GM19023 (cell line): ENCODE data around the gene DIPK1A.

ENCODE experiments used
- ATAC-seq: cut with Tn5 transposase; IDR thresholded peaks from one replicate; pipeline ENCODE4 v1.9.1; 2021; ENCODE audit warnings: mild to moderate bottlenecking, moderate library complexity; ENCODE audit not compliant: unreplicated experiment

DIPK1A gene

GRCh38 chr1:92843429-92844352 lies 117.6 kb downstream of the DIPK1A start:
- ATAC-seq, result no peak

- no peak for ATAC-seq
These were observed 118.2 kb downstream of the DIPK1A start for GRCh38 chr1:92843046-92843423.

DNA sequence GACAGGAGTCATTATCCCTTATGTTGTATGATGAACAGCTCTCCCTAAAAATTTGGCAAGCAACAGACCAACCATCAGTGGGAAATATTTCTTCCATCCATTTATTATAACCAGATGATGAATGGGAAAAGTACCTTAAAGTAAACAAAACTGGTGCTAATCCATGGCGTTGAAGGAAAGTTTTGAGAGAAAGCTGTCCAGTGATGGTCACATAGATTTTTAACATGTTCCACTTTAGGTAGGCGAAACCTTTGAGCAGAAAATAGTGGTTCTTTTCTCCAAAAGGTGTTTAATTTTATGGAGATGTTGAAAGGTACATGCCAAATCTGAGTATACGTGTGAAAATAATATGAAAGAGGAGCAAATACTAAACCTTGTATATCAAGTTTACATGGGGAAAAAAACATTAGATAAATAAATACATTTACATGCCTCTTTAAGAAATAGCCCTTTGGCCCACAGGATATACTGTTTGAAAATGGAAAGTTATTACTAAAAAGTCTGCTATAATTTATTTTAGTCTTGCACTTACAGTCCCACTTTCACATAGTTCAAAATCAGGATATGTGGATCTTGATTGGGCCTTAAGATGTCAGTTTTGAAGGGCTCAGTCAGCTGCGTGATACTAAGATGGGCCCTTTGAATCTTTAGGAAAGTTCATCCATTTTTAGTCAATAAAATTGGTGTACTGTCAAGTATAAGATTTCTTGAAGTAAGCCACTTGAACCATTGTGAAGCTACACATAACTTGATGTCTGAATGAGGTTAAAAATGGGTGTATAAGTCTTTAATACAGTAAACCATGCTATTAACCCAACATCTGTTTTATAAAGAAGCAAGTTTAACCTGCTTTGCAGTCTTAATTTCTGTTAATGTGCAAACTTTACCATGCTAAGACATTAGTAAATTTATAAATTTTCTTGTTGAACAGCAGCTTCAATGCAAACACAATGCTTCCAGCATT lies 118.9 kb downstream of the DIPK1A start:
- no peak for ATAC-seq

DNA sequence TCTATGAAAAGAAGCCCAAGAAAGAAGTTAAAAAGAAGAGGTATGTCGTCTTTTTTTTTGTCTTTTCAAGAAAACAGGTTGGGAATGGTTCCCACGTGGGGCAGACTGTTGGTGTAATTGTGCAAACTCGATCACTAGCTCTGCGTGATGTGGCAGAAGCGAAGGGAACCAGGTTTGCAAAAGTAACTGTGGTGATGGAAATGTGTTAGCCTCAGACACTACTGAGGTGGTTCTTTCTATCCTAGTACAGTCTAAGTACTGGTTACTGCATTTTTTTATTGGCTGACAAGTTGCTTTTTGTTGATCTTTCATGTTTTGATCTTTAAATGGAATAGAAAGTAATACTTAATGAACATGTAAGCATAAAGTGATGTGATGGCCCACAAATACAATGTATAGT lies 120.7 kb downstream of the DIPK1A start:
- ATAC-seq, result no peak

DNA sequence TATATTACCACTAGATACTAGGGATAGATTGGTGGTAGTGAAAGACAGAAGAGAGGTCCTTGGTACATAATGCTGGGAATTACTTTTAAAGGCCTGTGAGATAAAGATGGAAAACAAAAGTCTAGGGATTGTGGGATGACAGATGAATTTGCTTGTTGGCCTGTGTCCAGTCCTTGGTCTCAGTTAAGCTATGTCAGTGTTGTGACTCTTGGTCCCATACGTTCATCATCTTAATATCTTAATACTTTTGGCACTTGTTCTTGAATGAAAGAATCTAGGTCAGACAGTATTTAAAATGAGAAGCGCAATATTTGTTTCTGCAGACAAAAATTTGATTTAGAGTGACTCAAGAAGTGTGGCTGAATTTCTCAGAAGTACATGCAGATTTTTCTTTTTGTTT lies 121.8 kb downstream of the DIPK1A start:
- ATAC-seq, result no peak

DNA sequence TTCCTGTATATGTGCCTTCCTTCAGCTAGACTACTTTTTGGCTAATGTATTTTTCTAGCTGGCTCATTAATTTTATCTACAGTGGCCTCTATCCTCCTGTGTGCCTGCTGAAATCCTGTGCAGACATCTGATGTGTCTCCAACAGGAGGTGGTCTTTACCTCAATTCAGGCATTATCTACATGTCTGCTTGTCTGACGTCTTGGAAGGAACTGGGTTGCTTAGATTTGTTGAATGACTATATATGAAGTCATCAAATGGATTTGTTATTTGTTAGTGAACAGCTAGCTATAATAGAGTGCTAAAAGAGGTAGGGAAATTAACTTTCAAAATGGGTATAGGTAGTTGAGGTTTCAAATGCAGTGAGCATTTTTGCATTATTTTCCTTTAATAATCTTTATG lies 122.7 kb downstream of the DIPK1A start:
- no peak for ATAC-seq

DNA sequence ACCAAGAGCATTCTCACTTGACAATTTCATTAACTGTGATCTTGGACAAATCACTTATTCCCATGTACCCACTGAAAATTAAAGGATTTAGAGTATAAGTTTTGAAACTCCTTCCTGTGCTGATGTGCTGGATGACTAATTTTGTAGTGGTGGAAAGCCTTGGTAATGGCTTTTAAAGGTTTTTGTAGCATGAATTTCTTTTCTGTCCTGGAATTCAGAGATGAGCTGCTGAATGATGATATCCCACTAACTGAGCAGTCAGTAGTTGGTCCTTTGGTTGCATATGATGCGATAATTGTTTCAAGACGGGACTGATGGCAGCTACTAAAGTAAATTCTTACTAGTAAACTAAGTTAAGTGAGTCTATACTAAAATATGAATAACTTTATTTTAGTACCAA lies 124.2 kb downstream of the DIPK1A start:
- no peak for ATAC-seq

DNA sequence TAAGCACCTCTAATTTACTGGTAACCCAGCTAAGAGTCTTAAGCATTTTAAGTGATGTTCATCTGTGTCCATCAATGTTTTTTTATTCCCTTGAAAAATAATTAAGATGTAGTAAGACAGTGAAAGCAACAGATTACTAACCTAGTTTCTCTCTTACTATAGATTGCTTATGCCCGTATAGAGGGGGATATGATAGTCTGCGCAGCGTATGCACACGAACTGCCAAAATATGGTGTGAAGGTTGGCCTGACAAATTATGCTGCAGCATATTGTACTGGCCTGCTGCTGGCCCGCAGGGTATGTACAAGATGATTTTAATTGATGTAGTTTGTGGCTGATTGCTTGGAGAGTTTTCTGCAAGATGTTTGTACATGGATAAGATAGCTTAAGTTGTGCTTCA lies 126.6 kb downstream of the DIPK1A start:
- ATAC-seq, result no peak

DNA sequence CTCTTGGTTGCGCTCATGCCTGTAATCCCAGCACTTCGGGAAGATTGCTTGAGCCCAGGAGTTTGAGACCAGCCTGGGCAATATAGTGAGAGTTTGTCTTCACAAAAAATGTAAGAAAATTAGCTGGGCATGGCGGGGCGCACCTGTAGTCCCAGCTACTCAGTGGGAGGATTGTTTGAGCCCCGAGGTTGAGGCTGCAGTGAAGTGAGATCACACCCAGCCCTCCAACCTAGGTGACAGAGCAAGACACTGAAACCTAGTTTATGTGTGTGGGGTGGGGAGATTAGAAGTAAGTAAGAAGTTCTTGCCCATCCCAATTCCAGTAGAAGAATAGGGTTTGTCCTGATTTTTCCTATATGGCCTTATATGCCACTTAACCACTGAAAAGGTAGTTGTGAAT lies 127.4 kb downstream of the DIPK1A start:
- ATAC-seq, result no peak

DNA sequence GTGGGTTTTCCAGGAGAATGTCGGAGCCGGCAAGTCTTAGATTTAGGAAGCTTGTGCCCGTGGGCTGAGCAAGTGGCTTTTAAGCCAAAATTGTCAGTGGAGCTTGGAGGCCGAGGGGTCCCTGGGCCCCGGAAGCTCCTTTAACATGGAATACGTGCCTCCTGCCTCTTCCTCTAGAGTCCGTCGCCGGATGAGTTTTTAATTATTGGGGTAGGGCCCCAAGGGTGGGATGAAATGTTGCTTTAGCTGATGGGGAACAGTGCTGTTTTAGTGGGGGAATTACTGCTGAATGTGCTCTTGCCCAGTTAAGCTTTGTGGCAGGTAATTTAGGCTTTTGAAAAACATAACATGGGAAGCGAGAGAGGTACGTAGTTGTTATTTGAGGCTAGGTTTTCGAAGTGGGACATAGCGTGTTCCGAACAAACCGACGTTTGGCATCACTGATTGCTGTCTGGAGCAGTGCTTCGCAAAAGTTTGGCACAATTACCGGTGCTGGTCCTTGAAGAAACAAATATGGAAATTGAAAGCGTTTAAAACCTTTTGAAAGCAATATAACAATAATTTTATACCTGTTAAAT lies 128.6 kb downstream of the DIPK1A start:
- ATAC-seq, result no peak

GRCh38 chr1:92831762-92832536 lies 129.3 kb downstream of the DIPK1A start, which contains the start of gene RPL5:
RPL5 (plus strand) TSS chr1:92832040; CDS start chr1:92832115, 75 bp downstream.
- ATAC-seq, result peak; percentile 96

DNA sequence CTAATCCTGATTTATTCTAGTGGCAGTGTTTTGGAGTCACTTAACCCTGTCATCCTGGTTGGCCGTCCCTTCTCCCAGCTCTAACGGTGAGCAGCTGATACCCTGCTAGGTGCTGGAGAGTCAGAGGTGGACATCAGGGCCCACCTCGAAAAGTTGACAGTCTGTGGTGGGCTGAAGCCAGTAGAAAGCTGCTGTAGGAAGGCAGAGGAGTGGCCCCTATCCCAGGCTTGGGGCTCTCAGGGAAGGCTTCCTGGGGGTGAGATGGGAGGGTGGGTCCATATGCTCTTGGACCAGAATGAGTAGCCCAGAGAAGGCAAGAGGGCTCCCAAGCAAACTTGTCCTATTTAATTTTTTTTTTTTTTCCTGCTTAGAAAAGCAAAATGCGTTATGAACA lies 129.9 kb downstream of the DIPK1A start:
- ATAC-seq, result no peak

DNA sequence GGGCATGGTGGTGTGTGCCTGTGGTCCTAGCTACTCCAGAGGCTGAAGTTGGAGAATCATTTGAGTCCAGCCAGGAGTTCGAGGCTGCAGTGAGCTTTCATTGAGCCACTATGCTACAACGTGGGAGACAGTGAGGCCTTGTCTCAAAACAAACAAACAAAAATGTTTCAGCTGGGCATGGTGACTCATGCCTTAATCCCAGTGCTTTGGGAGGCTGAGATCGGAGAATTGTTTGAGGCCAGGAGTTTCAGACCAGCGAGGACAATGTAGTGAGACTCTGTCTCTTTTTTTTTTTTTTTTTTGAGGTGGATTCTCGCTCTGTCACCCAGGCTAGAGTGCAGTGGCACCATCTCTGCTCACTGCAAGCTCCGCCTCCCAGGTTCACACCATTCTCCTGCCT lies 134.5 kb downstream of the DIPK1A start:
- ATAC-seq, result no peak

DNA sequence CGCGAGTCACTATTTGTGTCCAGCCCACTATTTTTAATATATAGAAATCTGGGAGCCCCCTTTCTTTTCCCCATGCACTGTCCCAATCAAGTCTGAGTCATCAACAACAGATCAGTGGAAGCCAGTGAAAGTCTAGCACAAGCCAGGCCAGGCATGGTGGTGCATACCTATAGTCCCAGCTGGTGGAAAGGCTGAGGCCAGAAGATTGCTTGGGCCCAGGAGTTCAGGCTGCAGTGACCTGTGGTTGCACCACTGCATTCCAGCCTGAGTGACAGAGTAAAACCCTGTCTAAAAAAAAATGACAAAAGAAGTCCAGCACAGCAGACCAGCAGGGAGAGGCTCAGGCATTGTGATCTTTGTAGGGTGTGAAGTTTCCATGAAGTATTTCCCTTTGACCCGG lies 138.4 kb downstream of the DIPK1A start:
- no peak for ATAC-seq

- ATAC-seq, result no peak
These were observed 140.7 kb downstream of the DIPK1A start for GRCh38 chr1:92820551-92820950.

DNA sequence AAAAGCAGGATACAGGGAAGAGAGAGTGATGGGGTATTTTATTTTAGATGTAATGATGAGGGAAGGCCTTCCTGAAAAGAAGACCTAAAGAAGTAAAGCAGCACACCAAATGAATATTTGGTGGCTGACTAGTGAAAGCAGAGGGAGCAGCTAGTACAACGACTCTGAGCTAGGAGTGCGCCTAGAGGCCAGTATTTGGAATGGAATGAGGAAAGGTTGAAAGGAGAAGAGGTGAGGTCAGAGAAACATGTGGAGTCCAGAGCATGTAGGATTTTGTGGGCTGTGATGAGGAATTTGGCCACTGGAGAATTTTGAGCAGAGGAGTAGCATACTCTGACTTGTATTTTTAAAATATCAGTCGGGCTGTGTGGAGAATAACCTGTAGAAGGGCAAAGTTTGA lies 141.2 kb downstream of the DIPK1A start:
- ATAC-seq, result no peak

DNA sequence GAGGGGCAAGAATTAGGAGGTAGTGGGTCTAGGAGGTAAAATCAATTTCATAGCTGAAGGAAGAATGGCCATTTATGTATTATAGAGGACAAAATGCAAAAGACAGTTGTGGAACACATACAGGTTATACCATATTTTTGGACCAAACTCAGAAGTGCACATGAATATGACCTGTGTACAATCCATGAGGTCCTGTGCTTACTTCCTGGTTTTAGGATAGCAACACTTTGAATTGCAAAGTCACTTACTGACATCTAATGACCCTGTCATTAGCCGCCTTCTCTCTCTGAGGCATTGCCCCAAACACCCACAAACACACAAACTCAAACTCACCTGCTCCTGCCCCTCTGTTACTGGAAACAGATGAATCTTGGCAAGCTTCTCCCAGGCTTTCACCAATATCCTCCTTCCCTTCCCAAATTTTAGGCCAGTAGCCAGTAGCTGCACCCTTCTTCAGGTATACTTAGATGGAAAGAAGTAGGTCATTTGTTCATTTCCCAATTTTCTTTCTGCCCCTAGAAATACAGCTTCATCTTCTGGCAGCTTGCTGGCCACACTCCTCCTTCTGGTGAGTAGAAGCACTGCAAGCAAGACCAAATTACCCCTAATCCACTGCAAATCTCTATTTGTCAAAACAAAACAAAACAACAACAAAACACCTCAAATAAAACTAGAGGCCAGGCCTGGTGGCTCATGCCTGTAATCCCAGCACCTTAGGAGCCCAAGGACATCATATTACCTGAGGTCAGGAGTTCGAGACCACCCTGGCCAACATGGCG lies 143.1 kb downstream of the DIPK1A start:
- ATAC-seq, result peak; percentile 60

GRCh38 chr1:92817137-92817697 lies 144.0 kb downstream of the DIPK1A start:
- ATAC-seq, result no peak

GRCh38 chr1:92816732-92817131 lies 144.5 kb downstream of the DIPK1A start:
- no peak for ATAC-seq
